DOHH2 (cell line): Measurements from ENCODE around the gene PPP2R2C.

Experiments used
- H3F3A ChIP-seq: fragments of 200-600 bp; sonication (generic), shearing (Covaris generic); 2 replicates; pipeline ENCODE4 v1.6.0; 2016; ENCODE audit warnings: antibody characterized with exemption, mild to moderate bottlenecking; ENCODE audit not compliant: control insufficient read depth, insufficient read depth
- H3K27ac ChIP-seq: fragments of 200-600 bp; sonication (generic); 2 replicates; pipeline ENCODE4 v1.5.1; 2014; ENCODE audit warnings: low read depth, mild to moderate bottlenecking, low read length, moderate library complexity
- H3K27me3 ChIP-seq: fragments of 200-600 bp; sonication (generic); 2 replicates; pipeline ENCODE4 v1.6.1; 2014; ENCODE audit warnings: mild to moderate bottlenecking, low read length, mixed read lengths; ENCODE audit not compliant: control insufficient read depth
- H3K36me3 ChIP-seq: fragments of 200-600 bp; sonication (generic); 2 replicates; pipeline ENCODE4 v1.6.1; 2014; ENCODE audit warnings: mild to moderate bottlenecking, low read length, moderate library complexity, mixed read lengths; ENCODE audit not compliant: control insufficient read depth
- H3K4me1 ChIP-seq: fragments of 200-600 bp; sonication (generic); 2 replicates; pipeline ENCODE4 v1.6.1; 2014; ENCODE audit warnings: mild to moderate bottlenecking, low read length, mixed read lengths; ENCODE audit not compliant: control insufficient read depth
- H3K4me2 ChIP-seq: fragments of 200-600 bp; sonication (generic); 2 replicates; pipeline ENCODE4 v1.6.0; 2014; ENCODE audit warnings: mild to moderate bottlenecking, low read length, moderate library complexity
- H3K4me3 ChIP-seq: fragments of 200-600 bp; sonication (generic); 2 replicates; pipeline ENCODE4 v1.5.1; 2014; ENCODE audit warnings: mild to moderate bottlenecking, low read length, mixed read lengths
- H3K79me2 ChIP-seq: fragments of 200-600 bp; sonication (generic); 2 replicates; pipeline ENCODE4 v1.6.1; 2014; ENCODE audit warnings: mild to moderate bottlenecking, low read length, mixed read lengths; ENCODE audit not compliant: control insufficient read depth
- H3K9me2 ChIP-seq: fragments of 200-600 bp; sonication (generic); replicated peaks from 2 replicates; pipeline ENCODE4 v1.6.1; 2014; ENCODE audit warnings: mild to moderate bottlenecking, low read length, mixed read lengths; ENCODE audit not compliant: control insufficient read depth
- H3K9me3 ChIP-seq: fragments of 200-600 bp; sonication (generic); 2 replicates; pipeline ENCODE4 v1.6.1; 2014; ENCODE audit warnings: antibody characterized with exemption, low read length, mixed read lengths; ENCODE audit not compliant: control insufficient read depth, insufficient read depth
- H4K20me1 ChIP-seq: fragments of 200-600 bp; sonication (generic); 2 replicates; pipeline ENCODE4 v1.6.0; 2014; ENCODE audit warnings: low read depth, mild to moderate bottlenecking, antibody characterized with exemption, low read length, moderate library complexity; ENCODE audit not compliant: control insufficient read depth, insufficient read depth
- CTCF ChIP-seq: fragments of 200-600 bp; sonication (generic); IDR thresholded peaks from one replicate; pipeline ENCODE4 v1.5.1; 2014; ENCODE audit warnings: antibody characterized with exemption, mild to moderate bottlenecking, low read depth, low read length; ENCODE audit not compliant: poor library complexity, severe bottlenecking
- EZH2phosphoT487 ChIP-seq: fragments of 200-600 bp; sonication (generic); IDR thresholded peaks from 2 replicates; pipeline ENCODE4 v1.6.1; 2017; ENCODE audit warnings: borderline replicate concordance, mild to moderate bottlenecking, antibody characterized with exemption, low read length, moderate library complexity, mixed read lengths

The PPP2R2C gene

GRCh38 chr4:6388713-6389112 is 83.7 kb downstream of the PPP2R2C start:
- H3K27ac ChIP-seq, result no peak overlapping the region
- no peaks in the 10 kb centered on the region for H3K27me3 ChIP-seq
- no peaks in the 10 kb centered on the region for H3K4me1 ChIP-seq
- no peak for TF ChIP-seq CTCF
- TF ChIP-seq EZH2phosphoT487, result no peak
- H3K79me2 ChIP-seq, result no peaks in the 10 kb centered on the region
- H3F3A ChIP-seq, result no peaks in the 10 kb centered on the region
- no peaks in the 10 kb centered on the region for H3K9me3 ChIP-seq
- H4K20me1 ChIP-seq, result no peaks in the 10 kb centered on the region
- H3K36me3 ChIP-seq, result no peaks in the 10 kb centered on the region
- no peaks in the 10 kb centered on the region for H3K9me2 ChIP-seq
- H3K4me3 ChIP-seq, result no peak overlapping the region
- no peak overlapping the region for H3K4me2 ChIP-seq

GRCh38 chr4:6387946-6388345 is 84.5 kb downstream of the PPP2R2C start:
- Histone ChIP-seq H3K27me3 (no peaks in the 10 kb centered on the region), H3K36me3 (no peaks in the 10 kb centered on the region), H4K20me1 (no peaks in the 10 kb centered on the region), H3K9me3 (no peaks in the 10 kb centered on the region), H3K4me1 (no peaks in the 10 kb centered on the region), H3K9me2 (no peaks in the 10 kb centered on the region), H3K4me3 (no peak overlapping the region), H3K79me2 (no peaks in the 10 kb centered on the region), H3K4me2 (no peak overlapping the region), H3F3A (no peaks in the 10 kb centered on the region), H3K27ac (no peak overlapping the region)
- TF ChIP-seq EZH2phosphoT487, result no peak
- no peak for TF ChIP-seq CTCF

GRCh38 chr4:6386091-6386490 is 86.3 kb downstream of the PPP2R2C start:
- H3F3A ChIP-seq, result no peaks in the 10 kb centered on the region
- H3K79me2 ChIP-seq, result no peaks in the 10 kb centered on the region
- H3K4me1 ChIP-seq, result no peaks in the 10 kb centered on the region
- H3K4me3 ChIP-seq, result no peak overlapping the region
- no peaks in the 10 kb centered on the region for H3K9me2 ChIP-seq
- no peaks in the 10 kb centered on the region for H4K20me1 ChIP-seq
- H3K4me2 ChIP-seq, result no peak overlapping the region
- H3K27ac ChIP-seq, result no peak overlapping the region
- no peaks in the 10 kb centered on the region for H3K27me3 ChIP-seq
- H3K36me3 ChIP-seq, result no peaks in the 10 kb centered on the region
- no peak for TF ChIP-seq EZH2phosphoT487
- no peak for TF ChIP-seq CTCF
- no peaks in the 10 kb centered on the region for H3K9me3 ChIP-seq

GRCh38 chr4:6385288-6385687 is 87.1 kb downstream of the PPP2R2C start:
- Histone ChIP-seq H3K4me3 (no peak overlapping the region), H4K20me1 (no peaks in the 10 kb centered on the region), H3K4me2 (no peak overlapping the region), H3F3A (no peaks in the 10 kb centered on the region), H3K79me2 (no peaks in the 10 kb centered on the region), H3K9me3 (no peaks in the 10 kb centered on the region), H3K4me1 (no peaks in the 10 kb centered on the region), H3K36me3 (no peaks in the 10 kb centered on the region), H3K27ac (no peak overlapping the region), H3K9me2 (no peaks in the 10 kb centered on the region), H3K27me3 (no peaks in the 10 kb centered on the region)
- TF ChIP-seq EZH2phosphoT487 (no peak), CTCF (no peak)
